HFFc6 (cell line): Measurements from ENCODE around the gene VGLL4. TPM values are rescaled to one million over a fixed set of nuclear protein-coding genes. Genes with fewer than 3 reads are reported as not detected.

Experiments
- DNase-seq: peaks from one replicate; pipeline ENCODE4 v3.0.0-alpha.2; 2018
- H3K27ac Mint-ChIP-seq: 2 replicates; pipeline ENCODE4 v1.8.0; 2020; ENCODE audit warnings: mild to moderate bottlenecking, mixed read lengths
- H3K27me3 Mint-ChIP-seq: 2 replicates; pipeline ENCODE4 v1.8.0; 2021; ENCODE audit warnings: mild to moderate bottlenecking, moderate library complexity, mixed read lengths; ENCODE audit not compliant: insufficient read depth
- H3K36me3 Mint-ChIP-seq: 2 replicates; pipeline ENCODE4 v1.8.0; 2021; ENCODE audit warnings: low read depth, mixed read lengths
- H3K4me1 Mint-ChIP-seq: 2 replicates; pipeline ENCODE4 v1.8.0; 2020; ENCODE audit warnings: low read depth, mixed read lengths
- H3K4me3 Mint-ChIP-seq: 2 replicates; pipeline ENCODE4 v1.8.0; 2020; ENCODE audit warnings: mild to moderate bottlenecking, moderate library complexity, mixed read lengths
- H3K9me3 Mint-ChIP-seq: 2 replicates; pipeline ENCODE4 v1.8.0; 2020; ENCODE audit warnings: mild to moderate bottlenecking, mixed read lengths
- CTCF ChIP-seq: fragments of 200-600 bp; sonication (generic); IDR thresholded peaks from 2 replicates; pipeline ENCODE4 v1.5.0; 2021; ENCODE audit warnings: antibody characterized with exemption, mild to moderate bottlenecking
- total RNA-seq, 6 experiments: library from RNA; stranded (reverse); fragmentation: NEBNext Ultra II Directional; extraction: Animal tissue kit (Norgen Biotek cat#: 25700); gene quantifications; 2 replicates in 1 of 6; 3 replicates in 5 of 6; pipeline ENCODE4 v1.2.3, GENCODE V29; 2021

Gene VGLL4
- total RNA-seq, 6 experiments from 2014 or later = 31.6 to 42.2 (median 33.8) TPM

GRCh38 chr3:11562277-11562881, 81.3 kb downstream of the VGLL4 start:
- no peak for TF ChIP-seq CTCF
- H3K4me1 Mint-ChIP-seq = peaks cover 54% of the 10 kb centered on the region
- peaks cover 47% of the 10 kb centered on the region for H3K36me3 Mint-ChIP-seq
- peak overlapping the region; percentile 49 for H3K27ac Mint-ChIP-seq
- no peak for DNase-seq
- H3K4me3 Mint-ChIP-seq = no peak overlapping the region; the same call in 1 of the 2 replicates
- no peaks in the 10 kb centered on the region for H3K9me3 Mint-ChIP-seq
- H3K27me3 Mint-ChIP-seq = peaks cover 32% of the 10 kb centered on the region

GRCh38 chr3:11560746-11561145, 83.0 kb downstream of the VGLL4 start:
- peaks cover 44% of the 10 kb centered on the region for H3K36me3 Mint-ChIP-seq
- TF ChIP-seq CTCF = no peak
- peaks cover 51% of the 10 kb centered on the region for H3K4me1 Mint-ChIP-seq
- DNase-seq = no peak
- H3K9me3 Mint-ChIP-seq = no peaks in the 10 kb centered on the region
- peak overlapping the region; percentile 87 for H3K27ac Mint-ChIP-seq
- H3K4me3 Mint-ChIP-seq = no peak overlapping the region
- peaks cover 29% of the 10 kb centered on the region for H3K27me3 Mint-ChIP-seq

GRCh38 chr3:11559816-11560633, 83.7 kb downstream of the VGLL4 start:
- Mint-ChIP-seq H3K9me3 (no peaks in the 10 kb centered on the region), H3K27me3 (peaks cover 29% of the 10 kb centered on the region), H3K36me3 (peaks cover 42% of the 10 kb centered on the region), H3K4me1 (peaks cover 51% of the 10 kb centered on the region), H3K27ac (peak overlapping the region; percentile 87), H3K4me3 (peak overlapping the region; percentile 15; the same call in 1 of the 2 replicates)
- no peak for DNase-seq
- TF ChIP-seq CTCF = no peak

- no peaks in the 10 kb centered on the region for H3K9me3 Mint-ChIP-seq
- peaks cover 29% of the 10 kb centered on the region for H3K27me3 Mint-ChIP-seq
- peak overlapping the region; percentile 15; the same call in 1 of the 2 replicates for H3K4me3 Mint-ChIP-seq
- TF ChIP-seq CTCF = no peak
- no peak for DNase-seq
- H3K27ac Mint-ChIP-seq = peak overlapping the region; percentile 87
- peaks cover 42% of the 10 kb centered on the region for H3K36me3 Mint-ChIP-seq
- H3K4me1 Mint-ChIP-seq = peaks cover 51% of the 10 kb centered on the region
Measured at GRCh38 chr3:11558918-11559815, 84.5 kb downstream of the VGLL4 start.

GRCh38 chr3:11558411-11558903, 85.3 kb downstream of the VGLL4 start:
- Mint-ChIP-seq H3K36me3 (peaks cover 38% of the 10 kb centered on the region), H3K9me3 (no peaks in the 10 kb centered on the region), H3K27me3 (peaks cover 27% of the 10 kb centered on the region)

More at GRCh38 chr3:11558411-11558903, 85.3 kb downstream of the VGLL4 start:
- peak overlapping the region; percentile 87 for H3K27ac Mint-ChIP-seq
- H3K4me1 Mint-ChIP-seq = peaks cover 48% of the 10 kb centered on the region
- no peak for TF ChIP-seq CTCF
- DNase-seq = no peak
- H3K4me3 Mint-ChIP-seq = peak overlapping the region; percentile 63
